Measurements from ENCODE around the gene CMTR1. TPM values are rescaled to one million over a fixed set of nuclear protein-coding genes. Genes with fewer than 3 reads are reported as not detected.
"Not testable (repeated sequence)": the region's sequence is repeated elsewhere in the genome, so short reads cannot be mapped to it uniquely, and the experiment has no call there.

CMTR1 gene
- total RNA-seq = 10 to 100 TPM; 71.7 to 74.2 TPM

- peak; percentile 97 for DNase-seq
- ChIA-PET POLR2A (interaction anchor here (0.6 to 2.8 kb wide), 28 partner anchors 10 to 558 kb away, joined by 3 to 28 read pairs (median 3); partner anchors contain the start of genes MDGA1, PIM1 and PPIL1), CTCF (interaction anchor here (1.0 to 2.5 kb wide), 7 partner anchors 9 to 558 kb away, joined by 3 to 12 read pairs (median 4); partner anchors contain the start of gene PPIL1)
- ATAC-seq = peak; percentile 95
- H3K27ac Mint-ChIP-seq = peak within 1 kb of the TSS; percentile 98
- no peaks in the 10 kb centered on the region for H3K9me3 Mint-ChIP-seq (ENCODE audit: insufficient read depth)
- peaks cover 47% of the 10 kb centered on the region for H3K4me1 Mint-ChIP-seq (ENCODE audit: low read depth)
- H3K27me3 Mint-ChIP-seq (ENCODE audit: low read depth) = peaks cover 10% of the 10 kb centered on the region
- H3K4me3 Mint-ChIP-seq = peak within 1 kb of the TSS; percentile 92
- H3K36me3 Mint-ChIP-seq (ENCODE audit: low read depth) = peaks cover 33% of the 10 kb centered on the region
Measured at GRCh38 chr6:37432916-37433656, at the start of gene CMTR1. CMTR1 (plus strand) TSS chr6:37433221; CDS start chr6:37435630, 2,409 bp downstream.

- ChIA-PET CTCF (no interaction called here), POLR2A (interaction anchor here (0.7 kb wide), 1 partner anchor 147 kb away, joined by 7 read pairs; no protein-coding TSS in a partner anchor)
- peaks cover 17% of the 10 kb centered on the region for H3K36me3 Mint-ChIP-seq (ENCODE audit: low read depth)
- no peaks in the 10 kb centered on the region for H3K27me3 Mint-ChIP-seq (ENCODE audit: low read depth)
- H3K9me3 Mint-ChIP-seq (ENCODE audit: insufficient read depth) = no peaks in the 10 kb centered on the region
- ATAC-seq (no peak), DNase-seq (no peak)
- no peak overlapping the region for H3K4me3 Mint-ChIP-seq
- H3K27ac Mint-ChIP-seq = no peak overlapping the region
- H3K4me1 Mint-ChIP-seq (ENCODE audit: low read depth) = peaks cover 4% of the 10 kb centered on the region
Measured at GRCh38 chr6:37388578-37388977, 44.4 kb upstream of the CMTR1 start.

- DNase-seq (no peak), ATAC-seq (no peak)
- H3K4me1 Mint-ChIP-seq (ENCODE audit: low read depth) = peaks cover 4% of the 10 kb centered on the region
- H3K27me3 Mint-ChIP-seq (ENCODE audit: low read depth) = no peaks in the 10 kb centered on the region
- peaks cover 14% of the 10 kb centered on the region for H3K36me3 Mint-ChIP-seq (ENCODE audit: low read depth)
- H3K4me3 Mint-ChIP-seq = no peak overlapping the region
- ChIA-PET POLR2A (no interaction called here), CTCF (no interaction called here)
- no peaks in the 10 kb centered on the region for H3K9me3 Mint-ChIP-seq (ENCODE audit: insufficient read depth)
- no peak overlapping the region for H3K27ac Mint-ChIP-seq
Measured at GRCh38 chr6:37389857-37390256, 43.2 kb upstream of the CMTR1 start.

- peak overlapping the region; percentile 30 for H3K27ac Mint-ChIP-seq
Measured at GRCh38 chr6:37391120-37391519, 41.9 kb upstream of the CMTR1 start.

GRCh38 chr6:37392821-37393220, 40.2 kb upstream of the CMTR1 start:
- no peaks in the 10 kb centered on the region for H3K27me3 Mint-ChIP-seq (ENCODE audit: low read depth)
- peaks cover 4% of the 10 kb centered on the region for H3K4me1 Mint-ChIP-seq (ENCODE audit: low read depth)
- ATAC-seq = no peak
- no peak for DNase-seq
- H3K9me3 Mint-ChIP-seq (ENCODE audit: insufficient read depth) = no peaks in the 10 kb centered on the region
- no peak overlapping the region for H3K4me3 Mint-ChIP-seq
- H3K36me3 Mint-ChIP-seq (ENCODE audit: low read depth) = peaks cover 5% of the 10 kb centered on the region
- H3K27ac Mint-ChIP-seq = no peak overlapping the region
- ChIA-PET POLR2A (no interaction called here), CTCF (interaction anchor here (1.3 to 1.5 kb wide), 2 partner anchors 9 to 68 kb away, joined by 4 to 7 read pairs; no protein-coding TSS in a partner anchor)

More at GRCh38 chr6:37391120-37391519, 41.9 kb upstream of the CMTR1 start:
- H3K9me3 Mint-ChIP-seq (ENCODE audit: insufficient read depth) = no peaks in the 10 kb centered on the region
- no peak overlapping the region for H3K4me3 Mint-ChIP-seq
- H3K27me3 Mint-ChIP-seq (ENCODE audit: low read depth) = no peaks in the 10 kb centered on the region
- peaks cover 11% of the 10 kb centered on the region for H3K36me3 Mint-ChIP-seq (ENCODE audit: low read depth)
- CTCF ChIA-PET = interaction anchor here (1.4 kb wide), 1 partner anchor 9 kb away, joined by 6 read pairs; no protein-coding TSS in a partner anchor
- ATAC-seq = peak; percentile 33
- POLR2A ChIA-PET = interaction anchor here (0.9 kb wide), 1 partner anchor 25 kb away, joined by 3 read pairs; no protein-coding TSS in a partner anchor
- no peak for DNase-seq
- peaks cover 4% of the 10 kb centered on the region for H3K4me1 Mint-ChIP-seq (ENCODE audit: low read depth)

- POLR2A ChIA-PET = no interaction called here
- Mint-ChIP-seq H3K27ac (no peak overlapping the region), H3K27me3 (ENCODE audit: low read depth) (no peaks in the 10 kb centered on the region), H3K4me3 (no peak overlapping the region), H3K4me1 (ENCODE audit: low read depth) (peaks cover 4% of the 10 kb centered on the region), H3K36me3 (ENCODE audit: low read depth) (peaks cover 5% of the 10 kb centered on the region), H3K9me3 (ENCODE audit: insufficient read depth) (no peaks in the 10 kb centered on the region)
- ATAC-seq (no peak), DNase-seq (no peak)
- CTCF ChIA-PET = interaction anchor here (0.9 to 1.5 kb wide), 3 partner anchors 10 to 68 kb away, joined by 4 to 7 read pairs (median 4); no protein-coding TSS in a partner anchor
Measured at GRCh38 chr6:37393381-37393929, 39.6 kb upstream of the CMTR1 start.

GRCh38 chr6:37396571-37397180, 36.3 kb upstream of the CMTR1 start:
- POLR2A ChIA-PET = no interaction called here
- ATAC-seq (no peak), DNase-seq (no peak)
- H3K27ac Mint-ChIP-seq = no peak overlapping the region
- H3K4me3 Mint-ChIP-seq = no peak overlapping the region
- H3K9me3 Mint-ChIP-seq (ENCODE audit: insufficient read depth) = no peaks in the 10 kb centered on the region
- H3K4me1 Mint-ChIP-seq (ENCODE audit: low read depth) = no peaks in the 10 kb centered on the region
- CTCF ChIA-PET = interaction anchor here (0.9 kb wide), 1 partner anchor 71 kb away, joined by 3 read pairs; no protein-coding TSS in a partner anchor
- H3K27me3 Mint-ChIP-seq (ENCODE audit: low read depth) = peaks cover 10% of the 10 kb centered on the region
- no peaks in the 10 kb centered on the region for H3K36me3 Mint-ChIP-seq (ENCODE audit: low read depth)

- no peak for DNase-seq
- Mint-ChIP-seq H3K4me3 (no peak overlapping the region), H3K36me3 (ENCODE audit: low read depth) (no peaks in the 10 kb centered on the region), H3K4me1 (ENCODE audit: low read depth) (no peaks in the 10 kb centered on the region), H3K27me3 (ENCODE audit: low read depth) (peaks cover 14% of the 10 kb centered on the region), H3K27ac (no peak overlapping the region), H3K9me3 (ENCODE audit: insufficient read depth) (no peaks in the 10 kb centered on the region)
- ChIA-PET POLR2A (no interaction called here), CTCF (interaction anchor here (1.1 kb wide), 1 partner anchor 16 kb away, joined by 4 read pairs; no protein-coding TSS in a partner anchor)
- ATAC-seq = no peak
Measured at GRCh38 chr6:37399131-37399530, 33.9 kb upstream of the CMTR1 start.

GRCh38 chr6:37399795-37400490, 33.1 kb upstream of the CMTR1 start:
- Mint-ChIP-seq H3K9me3 (ENCODE audit: insufficient read depth) (no peaks in the 10 kb centered on the region), H3K4me1 (ENCODE audit: low read depth) (no peaks in the 10 kb centered on the region), H3K27ac (no peak overlapping the region), H3K27me3 (ENCODE audit: low read depth) (peaks cover 14% of the 10 kb centered on the region), H3K4me3 (no peak overlapping the region), H3K36me3 (ENCODE audit: low read depth) (no peaks in the 10 kb centered on the region)
- ChIA-PET POLR2A (no interaction called here), CTCF (interaction anchor here (1.1 kb wide), 1 partner anchor 16 kb away, joined by 4 read pairs; no protein-coding TSS in a partner anchor)
- DNase-seq = no peak
- ATAC-seq = no peak

- H3K9me3 Mint-ChIP-seq (ENCODE audit: insufficient read depth); H3K27ac Mint-ChIP-seq; POLR2A ChIA-PET; H3K36me3 Mint-ChIP-seq (ENCODE audit: low read depth); H3K4me1 Mint-ChIP-seq (ENCODE audit: low read depth); CTCF ChIA-PET; ATAC-seq; H3K4me3 Mint-ChIP-seq; DNase-seq: not testable (repeated sequence)
- H3K27me3 Mint-ChIP-seq (ENCODE audit: low read depth) = peaks cover 14% of the 10 kb centered on the region
Measured at GRCh38 chr6:37401658-37402057, 31.4 kb upstream of the CMTR1 start.

- POLR2A ChIA-PET = no interaction called here
- ATAC-seq = no peak
- Mint-ChIP-seq H3K36me3 (ENCODE audit: low read depth) (no peaks in the 10 kb centered on the region), H3K9me3 (ENCODE audit: insufficient read depth) (no peaks in the 10 kb centered on the region), H3K27ac (no peak overlapping the region), H3K27me3 (ENCODE audit: low read depth) (peaks cover 35% of the 10 kb centered on the region), H3K4me3 (no peak overlapping the region), H3K4me1 (ENCODE audit: low read depth) (no peaks in the 10 kb centered on the region)
- CTCF ChIA-PET = interaction anchor here (1.2 kb wide), 1 partner anchor 388 kb away, joined by 3 read pairs; no protein-coding TSS in a partner anchor
- DNase-seq = no peak
Measured at GRCh38 chr6:37406726-37407341, 26.2 kb upstream of the CMTR1 start.

Data from activated CD8-positive, alpha-beta T cell treated with anti-CD3 and anti-CD28 coated beads, Interleukin-2, amount 10 ng/mL, durations not matched to agents 7 days and 5 days (primary cell).